CD14-positive monocyte (primary cell): Measurements from ENCODE around the gene FAAP20. TPM values are rescaled to one million over a fixed set of nuclear protein-coding genes. Genes with fewer than 3 reads are reported as not detected.

Source experiments
- DNase-seq, 3 donors: peaks; one replicate each; pipeline ENCODE4 v3.0.0-alpha.2; 2011 to 2022
- H2AFZ ChIP-seq: 2 replicates; pipeline ENCODE4 v1.6.0; 2012; ENCODE audit warnings: mild to moderate bottlenecking, low read depth, low read length, inconsistent platforms; ENCODE audit not compliant: insufficient read depth, poor library complexity, severe bottlenecking
- H3K27ac ChIP-seq, 2 donors: 1 replicate in 1 of 2; 2 replicates in 1 of 2; pipeline ENCODE4 v1.5.1; 2012 to 2013; ENCODE audit warnings: low read length in 2 of 2, control low read depth in 1 of 2, inconsistent platforms in 1 of 2, low read depth in 1 of 2, mild to moderate bottlenecking in 1 of 2
- H3K27me3 ChIP-seq, 2 donors: one replicate each; pipeline versions ENCODE4 v1.6.0 to v1.6.1; 2011 to 2013; ENCODE audit warnings: low read length in 2 of 2; ENCODE audit not compliant: control insufficient read depth in 2 of 2, insufficient read depth in 2 of 2
- H3K36me3 ChIP-seq, 2 donors: replicated peaks in 1 of 2; 1 replicate in 1 of 2; 2 replicates in 1 of 2; pipeline versions ENCODE4 v1.5.1 to v1.6.1; 2012 to 2013; ENCODE audit warnings: low read length in 2 of 2, control low read depth in 1 of 2, inconsistent platforms in 1 of 2, mild to moderate bottlenecking in 1 of 2; ENCODE audit not compliant: insufficient read depth in 2 of 2, control insufficient read depth in 1 of 2
- H3K4me1 ChIP-seq, 2 donors: 1 replicate in 1 of 2; 2 replicates in 1 of 2; pipeline versions ENCODE4 v1.5.1 to v1.6.1; 2012 to 2013; ENCODE audit warnings: low read length in 2 of 2, control low read depth in 1 of 2, inconsistent platforms in 1 of 2, mild to moderate bottlenecking in 1 of 2, moderate library complexity in 1 of 2; ENCODE audit not compliant: insufficient read depth in 2 of 2, control insufficient read depth in 1 of 2
- H3K4me2 ChIP-seq: replicated peaks from 2 replicates; pipeline ENCODE3; 2012; ENCODE audit warnings: low read length, moderate library complexity, mild to moderate bottlenecking; ENCODE audit not compliant: poor library complexity, severe bottlenecking; ENCODE audit errors: extremely low read depth
- H3K4me3 ChIP-seq, 3 experiments: fragments of 200-600 bp in 1 of 3; sonication (generic) in 1 of 3; replicated peaks in 1 of 3; 1 replicate in 2 of 3; 2 replicates in 1 of 3; pipeline ENCODE4 v1.5.1; 2011 to 2013; ENCODE audit warnings: low read length in 3 of 3, mild to moderate bottlenecking in 3 of 3, control low read depth in 2 of 3, low read depth in 2 of 3, inconsistent platforms in 1 of 3, moderate library complexity in 1 of 3
- H3K79me2 ChIP-seq: 2 replicates; pipeline ENCODE4 v1.6.0; 2012; ENCODE audit warnings: mild to moderate bottlenecking, control low read depth, inconsistent platforms, low read length, moderate library complexity; ENCODE audit not compliant: insufficient read depth
- H3K9ac ChIP-seq: 2 replicates; pipeline ENCODE4 v1.6.0; 2017; ENCODE audit warnings: low read length, mild to moderate bottlenecking; ENCODE audit not compliant: insufficient read depth, poor library complexity, severe bottlenecking
- H3K9me3 ChIP-seq, 2 donors: replicated peaks in 1 of 2; 1 replicate in 1 of 2; 2 replicates in 1 of 2; pipeline versions ENCODE4 v1.5.1 to v1.6.1; 2012 to 2013; ENCODE audit warnings: low read length in 2 of 2, control low read depth in 1 of 2; ENCODE audit not compliant: control insufficient read depth in 1 of 2, insufficient read depth in 1 of 2
- H4K20me1 ChIP-seq: 2 replicates; pipeline ENCODE4 v1.6.0; 2012; ENCODE audit warnings: mild to moderate bottlenecking, low read length, control low read depth, moderate library complexity; ENCODE audit not compliant: insufficient read depth
- H3K27ac Mint-ChIP-seq, 7 donors: one replicate each; pipeline ENCODE4 v1.8.0; 2020; ENCODE audit warnings: mild to moderate bottlenecking in 7 of 7, mixed read lengths in 7 of 7, moderate library complexity in 6 of 7, inconsistent platforms in 2 of 7
- H3K27me3 Mint-ChIP-seq, 3 donors: one replicate each; pipeline ENCODE4 v1.8.0; 2021 to 2022; ENCODE audit warnings: low read depth in 3 of 3, mild to moderate bottlenecking in 3 of 3, mixed read lengths in 3 of 3, moderate library complexity in 3 of 3, inconsistent platforms in 1 of 3
- H3K36me3 Mint-ChIP-seq, 2 donors: one replicate each; pipeline ENCODE4 v1.8.0; 2020; ENCODE audit warnings: mixed read lengths in 2 of 2, inconsistent platforms in 1 of 2, mild to moderate bottlenecking in 1 of 2
- H3K4me1 Mint-ChIP-seq: one replicate; pipeline ENCODE4 v1.8.0; 2020; ENCODE audit warnings: mild to moderate bottlenecking, mixed read lengths
- H3K4me3 Mint-ChIP-seq, 2 donors: one replicate each; pipeline ENCODE4 v1.8.0; 2020; ENCODE audit warnings: mild to moderate bottlenecking in 2 of 2, mixed read lengths in 2 of 2, moderate library complexity in 1 of 2
- H3K9me3 Mint-ChIP-seq, 7 donors: one replicate each; pipeline ENCODE4 v1.8.0; 2020 to 2022; ENCODE audit warnings: mixed read lengths in 7 of 7, mild to moderate bottlenecking in 6 of 7, moderate library complexity in 6 of 7, inconsistent platforms in 2 of 7
- CTCF ChIP-seq: fragments of 200-600 bp; IDR thresholded peaks from one replicate; pipeline ENCODE4 v1.8.0; 2022; ENCODE audit warnings: antibody characterized with exemption, mild to moderate bottlenecking
- WGBS: methylation state at CpG from one replicate; pipeline ENCODE4 v1.1.5; 2013; ENCODE audit warnings: missing lambda C conversion rate; ENCODE audit not compliant: insufficient coverage; 5-methylcytosine and 5-hydroxymethylcytosine counted together
- intact Hi-C, 2 donors: fragments of 100-400 bp; cut with micrococcal nuclease; formaldehyde crosslinking; loops; one replicate each; pipeline versions ENCODE4 v1.15.0 to v1.15.1; 2023
- polyA plus RNA-seq, 3 donors: library from polyadenylated mRNA; depleted of rRNA in 1 of 3; unstranded in 2 of 3; stranded (reverse) in 1 of 3; fragments of 300-500 nt in 2 of 3; fragments of >200 nt in 1 of 3; fragmentation: Illumina TruSeq in 2 of 3; gene quantifications; 1 replicate in 2 of 3; 2 replicates in 1 of 3; pipeline ENCODE4 v1.2.3, GENCODE V29; 2012 to 2021

The FAAP20 gene
- polyA plus RNA-seq, 3 donors = 11.8 to 49.3 (median 35.1) TPM

DNA sequence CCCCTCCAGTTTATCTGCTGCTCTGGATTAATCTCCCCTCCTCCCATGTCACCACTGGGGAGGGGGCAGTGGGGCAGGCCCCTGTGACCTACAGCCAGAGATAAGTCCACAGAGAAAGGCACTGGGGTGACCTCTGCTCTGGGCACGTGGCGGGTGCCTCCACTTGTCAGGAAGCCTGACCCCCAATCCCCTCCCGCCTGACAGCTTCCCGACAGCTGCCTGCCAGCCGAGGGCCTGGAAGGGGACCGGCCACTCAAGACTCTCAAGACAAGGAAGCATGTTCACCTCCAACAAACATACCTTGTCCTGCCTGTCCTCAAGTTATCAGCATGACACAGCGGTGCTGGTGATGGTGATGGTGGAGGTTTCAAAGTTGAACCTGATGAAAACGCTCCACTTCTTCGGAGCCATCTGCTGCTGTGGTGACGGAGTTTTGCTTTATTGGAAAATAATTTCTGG lies 3.2 kb upstream of the FAAP20 start:
- H3K9me3 Mint-ChIP-seq = no peaks in the 10 kb centered on the region
- H3K4me2 ChIP-seq = no peak overlapping the region
- intact Hi-C loops = loop anchor here (5.0 to 10.0 kb wide), 4 partner anchors 115 to 390 kb away; partner anchors contain the start of gene PRXL2B (in 1 of the 2)
- H3K27me3 Mint-ChIP-seq = peaks cover 0 to 5% (median 1%) of the 10 kb centered on the region in 3 donors
- H3K27me3 ChIP-seq = no peaks in the 10 kb centered on the region
- DNase-seq = no peak
- no peak overlapping the region for H3K4me3 Mint-ChIP-seq
- no peak overlapping the region for H3K9ac ChIP-seq
- H3K27ac ChIP-seq = no peak overlapping the region
- peaks cover 32 to 38% of the 10 kb centered on the region in 2 donors for H3K4me1 ChIP-seq
- no peaks in the 10 kb centered on the region for H3K36me3 Mint-ChIP-seq
- H3K4me1 Mint-ChIP-seq = peaks cover 17% of the 10 kb centered on the region
- TF ChIP-seq CTCF = no peak
- H4K20me1 ChIP-seq = no peaks in the 10 kb centered on the region
- H3K9me3 ChIP-seq = no peaks in the 10 kb centered on the region
- WGBS = 100% methylated on average over 5 of the region's 10 CpGs
- H3K27ac Mint-ChIP-seq = peak overlapping the region in 1 of 7 donors; percentile 26
- peaks cover 4% of the 10 kb centered on the region for H3K79me2 ChIP-seq
- H2AFZ ChIP-seq = no peak overlapping the region
- H3K36me3 ChIP-seq = no peaks in the 10 kb centered on the region
- H3K4me3 ChIP-seq = no peak overlapping the region

DNA sequence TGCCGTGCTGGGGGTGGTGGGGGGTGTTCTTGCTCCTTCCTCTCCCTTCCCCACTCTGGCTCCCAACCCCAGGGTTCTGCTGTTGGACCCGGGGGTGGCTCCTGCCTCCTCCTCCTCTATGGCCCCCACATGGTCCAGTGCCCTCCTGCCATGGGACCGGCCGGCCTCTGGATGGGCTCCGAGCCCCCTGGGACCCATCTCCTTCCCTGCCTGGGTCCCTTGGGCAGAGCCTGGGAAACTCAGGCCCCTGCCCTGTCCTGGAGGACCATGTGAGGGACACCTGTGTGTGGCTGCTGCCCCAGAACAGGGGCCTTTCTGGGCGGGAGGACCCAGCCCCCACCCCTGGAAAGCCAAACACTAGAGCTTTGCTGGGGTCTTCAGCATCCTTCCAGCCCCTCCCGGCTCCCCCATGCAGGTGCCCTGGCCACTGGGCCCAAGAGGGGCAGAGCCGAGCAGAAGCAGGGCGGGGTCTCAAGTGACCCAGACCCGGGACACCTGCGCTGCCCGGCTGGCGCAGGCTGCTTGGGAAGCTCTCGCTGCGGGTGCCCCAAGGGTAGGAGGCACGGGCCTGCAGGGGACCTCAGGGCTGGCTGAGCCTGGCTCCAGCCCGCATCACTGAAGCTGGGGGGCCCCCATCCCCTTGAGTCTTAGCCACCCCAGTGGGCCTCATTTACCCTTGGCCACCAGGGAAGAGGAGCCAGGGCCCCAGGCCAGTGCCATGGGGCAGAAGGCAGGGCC lies 2.5 kb upstream of the FAAP20 start:
- H3K9me3 ChIP-seq = no peaks in the 10 kb centered on the region
- Mint-ChIP-seq H3K9me3 (no peaks in the 10 kb centered on the region), H3K4me3 (no peak overlapping the region), H3K27me3 (peaks cover 0 to 5% (median 1%) of the 10 kb centered on the region in 3 donors), H3K4me1 (peaks cover 17% of the 10 kb centered on the region), H3K27ac (no peak overlapping the region), H3K36me3 (peaks cover 0 to 1% of the 10 kb centered on the region in 2 donors)
- H3K4me1 ChIP-seq = peaks cover 32 to 38% of the 10 kb centered on the region in 2 donors
- no peak overlapping the region for H3K4me3 ChIP-seq
- intact Hi-C loops = loop anchor here (5.0 to 10.0 kb wide), 4 partner anchors 115 to 390 kb away; partner anchors contain the start of gene PRXL2B (in 1 of the 2)
- H3K27me3 ChIP-seq = no peaks in the 10 kb centered on the region
- no peak overlapping the region for H2AFZ ChIP-seq
- H3K79me2 ChIP-seq = peaks cover 9% of the 10 kb centered on the region
- no peaks in the 10 kb centered on the region for H4K20me1 ChIP-seq
- H3K36me3 ChIP-seq = no peaks in the 10 kb centered on the region
- DNase-seq = no peak
- no peak overlapping the region for H3K9ac ChIP-seq
- H3K27ac ChIP-seq = no peak overlapping the region
- WGBS = 96% methylated on average over 13 of the region's 17 CpGs
- TF ChIP-seq CTCF = no peak
- H3K4me2 ChIP-seq = no peak overlapping the region
